Testis (tissue), 2 donors: ENCODE measurements around the gene PXN.

Experiments used
- POLR2A ChIP-seq: fragments of 450-650 bp; IDR thresholded peaks from one replicate; pipeline ENCODE4 v1.6.1; 2017; ENCODE audit warnings: antibody characterized with exemption, mild to moderate bottlenecking, moderate library complexity
- TF ChIP-seq, protein P1 (sequence below), 3 experiments: fragments of 450-650 bp in 2 of 3; fragments of 200-600 bp in 1 of 3; sonication (generic) in 1 of 3; IDR thresholded peaks; one replicate each; pipeline ENCODE4 v1.5.1; 2016 to 2019; ENCODE audit warnings: antibody characterized with exemption in 3 of 3, mild to moderate bottlenecking in 2 of 3, moderate library complexity in 1 of 3

DNA sequence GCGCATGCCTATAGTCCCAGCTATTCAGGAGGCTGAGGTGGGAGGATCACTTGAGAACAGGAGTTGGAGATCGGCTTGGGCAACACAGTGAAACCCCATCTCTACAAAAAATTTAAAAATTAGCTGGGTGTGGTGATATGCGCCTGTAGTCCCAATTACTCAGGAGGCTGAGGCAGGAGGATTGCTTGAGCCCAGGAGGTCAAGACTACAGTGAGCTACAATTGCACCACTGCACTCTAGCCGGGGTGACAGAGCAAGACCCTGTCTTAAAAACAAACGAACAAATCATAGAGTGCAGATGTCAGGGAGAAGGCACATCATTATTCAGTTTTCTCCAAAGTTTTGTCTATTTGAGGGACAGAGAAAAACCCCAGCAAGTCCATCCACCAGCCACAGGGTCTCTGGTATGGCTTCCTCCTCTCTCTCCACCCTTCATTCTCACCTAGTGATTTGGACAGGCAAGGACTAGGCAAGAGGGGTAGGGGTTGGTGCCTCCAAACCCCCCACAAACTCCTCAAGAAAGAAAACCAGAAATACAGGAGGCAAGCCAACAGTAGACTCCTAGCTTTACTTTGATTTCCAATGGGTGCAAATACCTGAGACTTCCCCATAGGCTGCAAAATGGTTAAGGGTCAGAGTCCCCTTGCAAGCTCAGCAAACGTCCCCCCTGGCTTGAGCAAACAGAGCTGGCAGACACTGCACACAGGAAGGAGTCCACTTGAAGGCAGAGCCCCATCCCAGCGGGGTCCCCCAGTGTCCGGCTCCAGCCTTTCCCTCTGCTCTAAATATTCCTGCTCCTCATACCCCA is 38.1 kb downstream of the PXN start:
- TF ChIP-seq POLR2A: no peak
- TF ChIP-seq, protein P1, sequence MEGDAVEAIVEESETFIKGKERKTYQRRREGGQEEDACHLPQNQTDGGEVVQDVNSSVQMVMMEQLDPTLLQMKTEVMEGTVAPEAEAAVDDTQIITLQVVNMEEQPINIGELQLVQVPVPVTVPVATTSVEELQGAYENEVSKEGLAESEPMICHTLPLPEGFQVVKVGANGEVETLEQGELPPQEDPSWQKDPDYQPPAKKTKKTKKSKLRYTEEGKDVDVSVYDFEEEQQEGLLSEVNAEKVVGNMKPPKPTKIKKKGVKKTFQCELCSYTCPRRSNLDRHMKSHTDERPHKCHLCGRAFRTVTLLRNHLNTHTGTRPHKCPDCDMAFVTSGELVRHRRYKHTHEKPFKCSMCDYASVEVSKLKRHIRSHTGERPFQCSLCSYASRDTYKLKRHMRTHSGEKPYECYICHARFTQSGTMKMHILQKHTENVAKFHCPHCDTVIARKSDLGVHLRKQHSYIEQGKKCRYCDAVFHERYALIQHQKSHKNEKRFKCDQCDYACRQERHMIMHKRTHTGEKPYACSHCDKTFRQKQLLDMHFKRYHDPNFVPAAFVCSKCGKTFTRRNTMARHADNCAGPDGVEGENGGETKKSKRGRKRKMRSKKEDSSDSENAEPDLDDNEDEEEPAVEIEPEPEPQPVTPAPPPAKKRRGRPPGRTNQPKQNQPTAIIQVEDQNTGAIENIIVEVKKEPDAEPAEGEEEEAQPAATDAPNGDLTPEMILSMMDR (IDR thresholded peaks at IDR 0.05): no peak
